ENCODE measurements around the gene ARID1B. TPM values are rescaled to one million over a fixed set of nuclear protein-coding genes. Genes with fewer than 3 reads are reported as not detected.

The ARID1B gene
- total and polyA plus RNA-seq, 9 of the 15 experiments (the other 6 are each of a cell fraction or from before 2014, with no cell fraction given), result 12.5 to 50.5 (median 25.8) TPM

DNA sequence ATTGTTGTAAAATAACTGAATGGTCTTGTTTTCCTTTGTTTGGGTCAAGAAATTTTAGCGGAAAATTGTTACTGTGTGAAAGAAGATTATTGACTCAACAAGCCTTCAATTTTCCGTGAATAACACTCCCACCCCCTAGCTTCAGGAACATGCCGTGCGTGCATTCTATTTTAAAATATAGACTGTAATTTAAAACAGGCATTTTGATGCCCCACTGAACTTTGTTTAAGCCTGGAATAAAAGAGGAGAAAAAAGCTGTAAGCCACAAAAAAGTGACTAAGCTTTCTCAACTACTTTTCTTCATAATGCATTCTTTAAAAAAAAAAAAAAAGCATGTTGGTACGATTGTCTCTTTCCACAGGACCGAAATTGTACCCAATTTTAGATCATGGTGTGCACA lies 166.0 kb downstream of the ARID1B start (continued):
- TF ChIP-seq ZNF12 (CRISPR knock-in tag; IDR thresholded peaks at IDR 0.05) (no peak), XRCC5 (IDR thresholded peaks at IDR 0.05; ENCODE audit: low read depth, low read length) (no peak), CBX2 (IDR thresholded peaks at IDR 0.05; ENCODE audit: insufficient read depth, low read length, poor library complexity, severe bottlenecking) (no peak), GABPA (tag; conservative IDR thresholded peaks at IDR 0.05; ENCODE audit: low read depth) (no peak), LEF1 (IDR thresholded peaks at IDR 0.05) (no peak)
- TF ChIP-seq, protein P1, sequence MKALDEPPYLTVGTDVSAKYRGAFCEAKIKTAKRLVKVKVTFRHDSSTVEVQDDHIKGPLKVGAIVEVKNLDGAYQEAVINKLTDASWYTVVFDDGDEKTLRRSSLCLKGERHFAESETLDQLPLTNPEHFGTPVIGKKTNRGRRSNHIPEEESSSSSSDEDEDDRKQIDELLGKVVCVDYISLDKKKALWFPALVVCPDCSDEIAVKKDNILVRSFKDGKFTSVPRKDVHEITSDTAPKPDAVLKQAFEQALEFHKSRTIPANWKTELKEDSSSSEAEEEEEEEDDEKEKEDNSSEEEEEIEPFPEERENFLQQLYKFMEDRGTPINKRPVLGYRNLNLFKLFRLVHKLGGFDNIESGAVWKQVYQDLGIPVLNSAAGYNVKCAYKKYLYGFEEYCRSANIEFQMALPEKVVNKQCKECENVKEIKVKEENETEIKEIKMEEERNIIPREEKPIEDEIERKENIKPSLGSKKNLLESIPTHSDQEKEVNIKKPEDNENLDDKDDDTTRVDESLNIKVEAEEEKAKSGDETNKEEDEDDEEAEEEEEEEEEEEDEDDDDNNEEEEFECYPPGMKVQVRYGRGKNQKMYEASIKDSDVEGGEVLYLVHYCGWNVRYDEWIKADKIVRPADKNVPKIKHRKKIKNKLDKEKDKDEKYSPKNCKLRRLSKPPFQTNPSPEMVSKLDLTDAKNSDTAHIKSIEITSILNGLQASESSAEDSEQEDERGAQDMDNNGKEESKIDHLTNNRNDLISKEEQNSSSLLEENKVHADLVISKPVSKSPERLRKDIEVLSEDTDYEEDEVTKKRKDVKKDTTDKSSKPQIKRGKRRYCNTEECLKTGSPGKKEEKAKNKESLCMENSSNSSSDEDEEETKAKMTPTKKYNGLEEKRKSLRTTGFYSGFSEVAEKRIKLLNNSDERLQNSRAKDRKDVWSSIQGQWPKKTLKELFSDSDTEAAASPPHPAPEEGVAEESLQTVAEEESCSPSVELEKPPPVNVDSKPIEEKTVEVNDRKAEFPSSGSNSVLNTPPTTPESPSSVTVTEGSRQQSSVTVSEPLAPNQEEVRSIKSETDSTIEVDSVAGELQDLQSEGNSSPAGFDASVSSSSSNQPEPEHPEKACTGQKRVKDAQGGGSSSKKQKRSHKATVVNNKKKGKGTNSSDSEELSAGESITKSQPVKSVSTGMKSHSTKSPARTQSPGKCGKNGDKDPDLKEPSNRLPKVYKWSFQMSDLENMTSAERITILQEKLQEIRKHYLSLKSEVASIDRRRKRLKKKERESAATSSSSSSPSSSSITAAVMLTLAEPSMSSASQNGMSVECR (CRISPR knock-in tag; IDR thresholded peaks at IDR 0.05), result no peak

DNA sequence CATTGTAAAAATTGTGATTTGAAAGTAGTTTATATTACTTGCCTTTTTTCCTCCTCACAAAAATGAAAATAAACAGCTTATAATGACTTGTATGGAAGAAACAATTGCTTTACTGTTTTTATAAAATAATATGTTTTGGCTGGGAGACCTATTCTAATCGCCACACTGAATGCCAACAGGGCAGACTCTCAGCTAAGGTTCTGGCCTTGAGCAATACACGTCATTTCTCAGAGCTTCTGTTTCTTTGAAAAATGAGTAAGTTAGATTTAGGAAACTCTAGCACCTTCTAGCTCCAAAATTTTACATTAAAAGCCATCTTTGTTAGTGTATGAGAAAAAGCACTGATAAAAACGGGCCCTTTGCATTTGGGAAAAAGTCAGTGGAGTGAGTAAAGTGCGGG lies 166.6 kb downstream of the ARID1B start:
- no peak for TF ChIP-seq CBFA2T2 (conservative IDR thresholded peaks at IDR 0.05)
- no peak for TF ChIP-seq ZC3H8 (IDR thresholded peaks at IDR 0.05)
- no peak for TF ChIP-seq TEAD2 (tag; IDR thresholded peaks at IDR 0.05)
- TF ChIP-seq, protein P2, sequence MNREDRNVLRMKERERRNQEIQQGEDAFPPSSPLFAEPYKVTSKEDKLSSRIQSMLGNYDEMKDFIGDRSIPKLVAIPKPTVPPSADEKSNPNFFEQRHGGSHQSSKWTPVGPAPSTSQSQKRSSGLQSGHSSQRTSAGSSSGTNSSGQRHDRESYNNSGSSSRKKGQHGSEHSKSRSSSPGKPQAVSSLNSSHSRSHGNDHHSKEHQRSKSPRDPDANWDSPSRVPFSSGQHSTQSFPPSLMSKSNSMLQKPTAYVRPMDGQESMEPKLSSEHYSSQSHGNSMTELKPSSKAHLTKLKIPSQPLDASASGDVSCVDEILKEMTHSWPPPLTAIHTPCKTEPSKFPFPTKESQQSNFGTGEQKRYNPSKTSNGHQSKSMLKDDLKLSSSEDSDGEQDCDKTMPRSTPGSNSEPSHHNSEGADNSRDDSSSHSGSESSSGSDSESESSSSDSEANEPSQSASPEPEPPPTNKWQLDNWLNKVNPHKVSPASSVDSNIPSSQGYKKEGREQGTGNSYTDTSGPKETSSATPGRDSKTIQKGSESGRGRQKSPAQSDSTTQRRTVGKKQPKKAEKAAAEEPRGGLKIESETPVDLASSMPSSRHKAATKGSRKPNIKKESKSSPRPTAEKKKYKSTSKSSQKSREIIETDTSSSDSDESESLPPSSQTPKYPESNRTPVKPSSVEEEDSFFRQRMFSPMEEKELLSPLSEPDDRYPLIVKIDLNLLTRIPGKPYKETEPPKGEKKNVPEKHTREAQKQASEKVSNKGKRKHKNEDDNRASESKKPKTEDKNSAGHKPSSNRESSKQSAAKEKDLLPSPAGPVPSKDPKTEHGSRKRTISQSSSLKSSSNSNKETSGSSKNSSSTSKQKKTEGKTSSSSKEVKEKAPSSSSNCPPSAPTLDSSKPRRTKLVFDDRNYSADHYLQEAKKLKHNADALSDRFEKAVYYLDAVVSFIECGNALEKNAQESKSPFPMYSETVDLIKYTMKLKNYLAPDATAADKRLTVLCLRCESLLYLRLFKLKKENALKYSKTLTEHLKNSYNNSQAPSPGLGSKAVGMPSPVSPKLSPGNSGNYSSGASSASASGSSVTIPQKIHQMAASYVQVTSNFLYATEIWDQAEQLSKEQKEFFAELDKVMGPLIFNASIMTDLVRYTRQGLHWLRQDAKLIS (CRISPR knock-in tag; IDR thresholded peaks at IDR 0.05), result no peak
- H2AFZ ChIP-seq (ENCODE audit: low read depth, low read length), result no peak overlapping the region
- H3K4me2 ChIP-seq (ENCODE audit: insufficient read depth, low read length), result no peak overlapping the region
- H4K20me1 ChIP-seq (replicated peaks; ENCODE audit: control insufficient read depth, insufficient read depth, low read length), result 0 out of 2 replicates have a peak, but pooled peaks cover 6% of the 10 kb centered on the region
- no peak overlapping the region for H3K4me3 ChIP-seq
- in situ Hi-C loops (cut with MboI), result no loop called here
- 0 out of 5 replicates have a peak, but pooled peaks cover 0 to 9% of the 10 kb centered on the region in 2 experiments for H3K4me1 ChIP-seq (replicated peaks in 1 of 2; ENCODE audit: control insufficient read depth in 2 of 2, insufficient read depth in 2 of 2, low read length in 2 of 2)
- DNase-seq (ENCODE audit: extremely low read depth in 1 of 4, low spot score in 3 of 4) (no peak), ATAC-seq (no peak), FAIRE-seq (no peak)
- H3K27me3 ChIP-seq (ENCODE audit: control insufficient read depth in 2 of 2, insufficient read depth in 2 of 2, low read length in 2 of 2), result no peaks in the 10 kb centered on the region
- ChIA-PET CTCF (ENCODE audit: low intra/inter-chr PET ratio) (no interaction called here), POLR2A (interaction anchor here (0.6 to 1.2 kb wide), 3 partner anchors 8 to 59 kb away, joined by 3 to 12 read pairs (median 3); no protein-coding TSS in a partner anchor)
- no peaks in the 10 kb centered on the region for H3K9me1 ChIP-seq (ENCODE audit: control insufficient read depth, insufficient read depth, low read length)
- BruUV-seq (replicated peaks), result TSS peak; percentile 9
- H3K9ac ChIP-seq (ENCODE audit: insufficient read depth in 1 of 2, low read depth in 2 of 2, low read length in 2 of 2), result no peak overlapping the region
- H3K79me2 ChIP-seq (ENCODE audit: control insufficient read depth, insufficient read depth, low read length), result peaks cover 44% of the 10 kb centered on the region
- no peaks in the 10 kb centered on the region for H3K36me3 ChIP-seq (ENCODE audit: control insufficient read depth, insufficient read depth, low read length)
- no peaks in the 10 kb centered on the region for H3K9me3 ChIP-seq (replicated peaks; ENCODE audit: control insufficient read depth, insufficient read depth, low read depth, low read length)
- no peak overlapping the region for H3K27ac ChIP-seq (ENCODE audit: extremely low read depth, low read depth, low read length)
- intact Hi-C loops (cut with micrococcal nuclease), result no loop called here
- WGBS (ENCODE audit: insufficient coverage, low coverage, missing lambda C conversion rate), result 78% methylated on average over 4 of the region's 4 CpGs
